Psoas muscle (tissue), 8 donors: Measurements from ENCODE around the gene PCDH9. TPM values are rescaled to one million over a fixed set of nuclear protein-coding genes. Genes with fewer than 3 reads are reported as not detected.

Experiments
- ATAC-seq, 4 donors: fragments of 200-7000 bp; cut with Tn5 transposase; one replicate each; pipeline ENCODE4 v1.9.1; 2020; ENCODE audit warnings: moderate library complexity in 3 of 4, mild to moderate bottlenecking in 2 of 4
- DNase-seq, 2 donors: peaks; one replicate each; pipeline ENCODE4 v3.0.0-alpha.2; 2020
- H3K27ac ChIP-seq: fragments of 200-600 bp; one replicate; pipeline ENCODE4 v1.8.0; 2022
- H3K27me3 ChIP-seq, 3 donors: fragments of 200-600 bp in 1 of 3; one replicate each; pipeline versions ENCODE4 v1.6.1 to v1.8.0; 2013 to 2022; ENCODE audit warnings: low read length in 2 of 3, mild to moderate bottlenecking in 2 of 3, moderate library complexity in 1 of 3; ENCODE audit not compliant: insufficient read depth in 3 of 3
- H3K36me3 ChIP-seq, 2 donors: fragments of 200-600 bp in 1 of 2; one replicate each; pipeline versions ENCODE4 v1.6.1 to v1.8.0; 2013 to 2022; ENCODE audit warnings: low read depth in 1 of 2, mild to moderate bottlenecking in 1 of 2, moderate library complexity in 1 of 2; ENCODE audit not compliant: insufficient read depth in 1 of 2
- H3K4me1 ChIP-seq: fragments of 200-600 bp; one replicate; pipeline ENCODE4 v1.8.0; 2022
- H3K4me3 ChIP-seq: fragments of 200-600 bp; one replicate; pipeline ENCODE4 v1.8.0; 2022; ENCODE audit warnings: mild to moderate bottlenecking
- H3K9me3 ChIP-seq: fragments of 200-600 bp; one replicate; pipeline ENCODE4 v1.8.0; 2022
- CTCF ChIP-seq: fragments of 200-600 bp; IDR thresholded peaks from one replicate; pipeline ENCODE4 v1.8.0; 2022; ENCODE audit warnings: antibody characterized with exemption
- WGBS, 3 donors: extraction: QIAGEN DNeasy Blood & Tissue Kit; methylation state at CpG; one replicate each; pipeline versions ENCODE4 v1.1.6 to v1.1.7; 2013; 5-methylcytosine and 5-hydroxymethylcytosine counted together
- intact Hi-C, 2 donors: fragments of 100-400 bp; cut with DNase I; formaldehyde crosslinking; loops; one replicate each; pipeline versions ENCODE4 v1.11.0 to v1.14.2; 2022
- polyA plus RNA-seq, 3 donors: library from polyadenylated mRNA; stranded (reverse); fragments of 200-250 nt; gene quantifications; one replicate each; pipeline ENCODE4 v1.2.3, GENCODE V29; 2013
- total RNA-seq, 4 donors: library from RNA; stranded (reverse); fragmentation: NEBNext Ultra II Directional in 2 of 4; extraction: Animal tissue kit (Norgen Biotek cat#: 25700) in 2 of 4; gene quantifications; one replicate each; pipeline versions ENCODE4 v1.2.1 to v1.2.4, GENCODE V29; 2021 to 2023
- donor health status: healthy with polysubstance abuse.
- donor health status: DM: no; HTN: no; CAD: no; lungs with moderate emphysema.
- donor health status: Bipolar disorder and iron deficiency.
- donor health status: healthy.
- donor health status: DM: yes; HTN: yes; CAD: no.
- donor health status: DM: no; HTN: no; CAD: no.
- donor health status: DM: no; HTN: no; CAD: no.
- donor health status: DM: yes; HTN: yes; CAD: no.

PCDH9 gene
- total and polyA plus RNA-seq, 7 donors = 0.27 to 4.9 (median 2.1) TPM

DNA sequence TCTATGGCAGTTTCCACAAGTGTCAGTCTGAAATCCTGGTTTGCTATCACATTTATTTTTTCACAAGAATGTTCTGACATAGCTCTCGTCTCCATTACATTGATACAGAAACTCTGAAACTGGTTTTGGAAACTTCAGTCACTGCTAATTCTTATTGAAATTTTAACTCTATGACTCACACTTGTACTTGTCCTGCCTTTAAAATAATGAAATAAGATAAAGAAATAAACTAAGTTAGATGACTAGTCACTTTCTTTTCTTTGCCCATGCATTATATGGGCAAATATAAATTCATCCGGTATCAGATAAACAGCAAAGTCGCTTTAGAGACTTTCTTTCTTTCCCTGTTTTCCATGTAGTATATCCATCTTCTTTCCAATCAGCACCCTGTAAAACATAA lies 257.5 kb downstream of the PCDH9 start:
- no peak for TF ChIP-seq CTCF
- 86 to 91% (median 89%) methylated on average over 3 of the region's 3 CpGs for WGBS, 3 donors
- intact Hi-C loops = no loop called here
- DNase-seq (no peak), ATAC-seq (no peak)
- Histone ChIP-seq H3K27me3 (no peaks in the 10 kb centered on the region), H3K4me1 (no peaks in the 10 kb centered on the region), H3K36me3 (no peaks in the 10 kb centered on the region), H3K27ac (no peak overlapping the region), H3K9me3 (no peaks in the 10 kb centered on the region), H3K4me3 (no peak overlapping the region)

- no peak for TF ChIP-seq CTCF
- 82 to 90% (median 88%) methylated on average over 2 of the region's 2 CpGs for WGBS, 3 donors
Measured at GRCh38 chr13:66971004-66971403, 259.1 kb downstream of the PCDH9 start.

DNA sequence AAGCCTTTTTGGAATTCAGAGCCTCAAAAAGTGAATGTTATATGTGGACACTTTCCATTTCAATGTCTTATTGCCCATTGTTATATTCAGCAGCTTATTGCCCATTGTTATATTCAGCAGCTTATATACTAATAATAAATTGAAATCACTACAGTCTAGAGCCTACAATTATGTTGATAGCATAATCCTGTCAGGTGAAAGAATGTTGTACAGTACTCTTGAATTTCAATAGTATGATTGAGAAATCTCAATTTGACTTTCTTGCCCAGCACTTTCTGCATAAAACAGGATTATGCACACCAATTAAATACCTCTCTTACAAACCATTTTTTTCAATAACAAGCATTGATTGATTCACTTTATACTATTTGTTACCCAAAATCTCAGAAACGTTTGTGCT lies 260.8 kb downstream of the PCDH9 start:
- Histone ChIP-seq H3K4me1 (no peaks in the 10 kb centered on the region), H3K4me3 (no peak overlapping the region), H3K27me3 (no peaks in the 10 kb centered on the region), H3K27ac (no peak overlapping the region), H3K9me3 (no peaks in the 10 kb centered on the region), H3K36me3 (no peaks in the 10 kb centered on the region)
- TF ChIP-seq CTCF = no peak
- DNase-seq (no peak), ATAC-seq (no peak)
- 46 to 61% (median 57%) methylated on average over 1 of the region's 1 CpG for WGBS, 3 donors
- intact Hi-C loops = no loop called here

More at GRCh38 chr13:66971004-66971403, 259.1 kb downstream of the PCDH9 start:
- H3K36me3 ChIP-seq = no peaks in the 10 kb centered on the region
- H3K27ac ChIP-seq = no peak overlapping the region
- DNase-seq (no peak), ATAC-seq (no peak)
- H3K4me1 ChIP-seq = no peaks in the 10 kb centered on the region
- no peak overlapping the region for H3K4me3 ChIP-seq
- intact Hi-C loops = no loop called here
- H3K27me3 ChIP-seq = no peaks in the 10 kb centered on the region
- H3K9me3 ChIP-seq = no peaks in the 10 kb centered on the region

DNA sequence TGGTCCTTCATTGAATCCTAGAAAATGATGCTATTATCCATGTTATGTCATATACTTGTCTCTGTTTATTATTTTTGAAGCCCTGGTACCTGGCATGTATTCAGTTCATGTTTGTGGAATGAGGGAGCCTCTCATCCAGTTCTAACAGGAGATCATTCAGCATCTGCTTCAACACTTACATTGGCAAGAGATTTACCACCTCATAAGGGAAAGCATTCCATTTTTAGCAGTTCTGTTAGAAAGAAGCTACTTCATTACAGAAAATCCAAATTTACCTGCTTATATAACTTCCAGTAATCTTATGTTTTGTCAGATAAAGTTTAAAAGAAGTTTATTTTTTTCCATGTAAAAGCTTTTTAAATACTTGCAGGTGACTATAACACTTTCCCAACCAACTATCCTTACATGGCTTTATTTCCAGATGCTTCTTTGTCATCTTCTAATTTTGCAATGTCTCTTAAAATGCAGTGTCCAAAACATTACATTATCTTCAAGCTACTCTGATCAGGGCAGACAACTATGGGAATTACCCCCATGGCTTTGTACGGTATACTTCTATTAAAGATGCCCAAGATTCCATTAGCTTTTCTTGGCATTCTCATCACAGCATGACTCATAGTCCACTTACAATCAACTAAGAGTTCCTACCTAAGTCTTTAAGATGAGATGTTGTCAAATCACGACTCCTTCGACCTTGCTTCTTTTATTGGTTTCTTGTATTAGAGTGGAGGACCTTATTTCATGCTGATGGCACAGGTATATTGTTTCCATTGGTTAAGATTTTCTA lies 262.1 kb downstream of the PCDH9 start:
- DNase-seq = no peak
- Histone ChIP-seq H3K27me3 (no peaks in the 10 kb centered on the region), H3K36me3 (no peaks in the 10 kb centered on the region), H3K9me3 (no peaks in the 10 kb centered on the region), H3K4me1 (no peaks in the 10 kb centered on the region), H3K4me3 (no peak overlapping the region), H3K27ac (no peak overlapping the region)
- 84 to 93% (median 84%) methylated on average over 3 of the region's 3 CpGs for WGBS, 3 donors
- intact Hi-C loops = no loop called here
- no peak for TF ChIP-seq CTCF
- no peak for ATAC-seq

- TF ChIP-seq CTCF = no peak
- DNase-seq (no peak), ATAC-seq (no peak)
- H3K27ac ChIP-seq = no peak overlapping the region
- H3K9me3 ChIP-seq = no peaks in the 10 kb centered on the region
- H3K27me3 ChIP-seq = no peaks in the 10 kb centered on the region
- H3K36me3 ChIP-seq = no peaks in the 10 kb centered on the region
- H3K4me1 ChIP-seq = no peaks in the 10 kb centered on the region
- intact Hi-C loops = no loop called here
- 57 to 73% (median 71%) methylated on average over 1 of the region's 1 CpG for WGBS, 3 donors
- H3K4me3 ChIP-seq = no peak overlapping the region
Measured at GRCh38 chr13:66965181-66965580, 265.0 kb downstream of the PCDH9 start.
